HG03342 (cell line): ENCODE data around the gene PRKCZ.

ENCODE experiments used
- ATAC-seq: cut with Tn5 transposase; IDR thresholded peaks from one replicate; pipeline ENCODE4 v1.9.1; 2021; ENCODE audit warnings: mild to moderate bottlenecking, moderate library complexity; ENCODE audit not compliant: unreplicated experiment

PRKCZ gene

DNA sequence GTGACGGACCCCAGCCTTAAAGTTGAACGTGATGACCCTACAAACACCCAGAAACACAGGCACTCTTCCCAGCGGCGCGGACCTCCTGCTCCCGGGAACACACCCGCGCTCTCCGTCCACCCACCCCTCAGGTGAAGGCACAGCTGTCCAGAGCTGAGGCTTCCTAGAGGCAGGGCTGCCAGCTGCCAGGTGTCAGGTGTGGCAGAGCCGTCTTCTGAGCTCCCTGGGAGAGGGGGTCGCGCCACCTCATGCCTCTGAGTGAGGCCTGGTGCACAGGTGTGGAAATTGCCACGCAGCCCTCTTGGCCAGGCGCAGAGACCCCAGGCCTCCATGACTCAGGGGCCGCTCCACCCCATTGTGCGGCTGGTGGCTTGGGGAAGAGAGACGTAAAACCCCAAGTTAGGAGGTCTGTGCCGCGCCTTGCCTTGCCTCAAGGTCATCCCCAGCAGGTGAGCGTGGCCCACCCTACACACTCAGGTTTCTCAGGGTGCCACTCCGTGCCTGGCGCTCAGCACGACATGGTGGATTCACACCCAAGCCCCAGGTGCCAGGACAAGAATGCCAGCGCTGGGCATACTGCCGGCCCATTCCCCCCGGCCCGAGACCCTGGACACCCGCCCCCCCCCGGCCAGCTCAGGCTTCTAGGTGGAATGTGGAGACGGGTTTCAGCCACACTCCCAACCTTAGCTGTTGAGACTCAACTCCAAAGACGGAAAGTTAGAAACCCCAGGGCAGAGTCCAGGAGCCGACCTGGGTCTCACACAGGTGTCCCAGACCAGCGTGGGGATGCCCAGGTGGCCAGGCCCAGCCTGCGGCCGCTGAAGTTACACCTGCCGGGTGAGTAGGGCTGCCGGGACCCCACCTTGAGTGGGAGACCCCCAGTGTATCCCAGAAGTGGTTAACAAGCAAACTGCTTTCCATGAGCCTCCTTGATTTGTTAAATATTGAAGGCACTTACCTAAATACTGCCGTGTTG, 136.0 kb downstream of the PRKCZ start:
- ATAC-seq = no peak

DNA sequence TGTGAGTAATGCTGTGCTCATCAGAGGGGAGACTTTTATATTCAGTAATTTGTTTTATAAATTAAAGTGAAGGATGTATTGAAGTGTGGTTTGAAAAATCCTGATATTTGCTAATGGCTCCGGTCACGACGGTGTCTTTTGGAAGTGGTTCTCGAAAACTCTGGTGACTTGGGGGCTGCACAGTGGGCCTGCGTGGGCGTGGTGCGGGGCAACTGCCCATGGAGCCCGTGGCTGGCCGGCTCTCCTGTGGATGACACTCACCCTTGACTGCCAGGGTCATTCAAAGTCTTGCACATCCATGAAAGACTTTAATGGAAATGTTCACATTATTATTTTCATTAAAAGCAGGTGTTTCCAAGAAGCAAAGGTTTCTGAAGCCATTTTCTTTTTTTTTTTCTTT, 136.7 kb downstream of the PRKCZ start:
- ATAC-seq = no peak

DNA sequence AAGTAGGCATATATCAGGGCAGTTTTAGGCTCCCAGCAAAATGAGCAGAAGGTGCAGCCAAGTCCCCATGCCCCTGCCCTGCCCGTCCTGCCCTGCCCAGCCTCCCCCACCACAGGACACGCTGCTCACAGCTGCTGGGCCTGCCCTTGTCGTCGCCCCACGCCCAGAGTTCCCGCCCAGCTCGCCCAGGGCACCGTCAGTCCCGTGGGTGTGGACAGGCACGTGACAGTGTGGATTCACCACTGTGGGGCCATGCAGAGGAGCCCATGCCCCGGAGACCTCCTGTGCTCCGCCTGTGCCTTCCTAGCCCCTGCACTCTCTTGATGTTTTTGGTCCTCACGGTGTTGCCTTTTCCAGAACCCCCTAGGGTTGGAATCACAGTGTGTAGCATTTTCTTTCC, 137.4 kb downstream of the PRKCZ start:
- ATAC-seq = no peak

DNA sequence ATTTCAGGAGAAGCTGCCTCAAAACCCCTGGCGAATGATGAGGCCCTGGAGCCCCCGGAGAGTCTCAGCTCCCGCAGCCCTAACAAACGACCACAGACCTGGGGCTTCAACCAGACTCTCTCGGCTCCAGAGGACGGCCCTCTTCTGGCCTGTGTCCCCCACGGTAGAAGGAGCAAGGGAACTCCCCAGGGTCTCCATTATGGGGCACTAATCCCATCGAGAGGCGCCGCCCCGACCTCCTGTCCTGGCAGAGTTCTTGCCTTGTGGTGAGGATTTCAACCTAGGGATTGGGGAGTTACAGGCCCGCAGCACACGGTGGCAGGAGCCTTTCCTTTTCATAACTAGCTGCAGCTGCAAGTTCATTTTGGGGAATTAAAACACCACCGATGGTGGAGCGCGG, 138.1 kb downstream of the PRKCZ start:
- no peak for ATAC-seq

DNA sequence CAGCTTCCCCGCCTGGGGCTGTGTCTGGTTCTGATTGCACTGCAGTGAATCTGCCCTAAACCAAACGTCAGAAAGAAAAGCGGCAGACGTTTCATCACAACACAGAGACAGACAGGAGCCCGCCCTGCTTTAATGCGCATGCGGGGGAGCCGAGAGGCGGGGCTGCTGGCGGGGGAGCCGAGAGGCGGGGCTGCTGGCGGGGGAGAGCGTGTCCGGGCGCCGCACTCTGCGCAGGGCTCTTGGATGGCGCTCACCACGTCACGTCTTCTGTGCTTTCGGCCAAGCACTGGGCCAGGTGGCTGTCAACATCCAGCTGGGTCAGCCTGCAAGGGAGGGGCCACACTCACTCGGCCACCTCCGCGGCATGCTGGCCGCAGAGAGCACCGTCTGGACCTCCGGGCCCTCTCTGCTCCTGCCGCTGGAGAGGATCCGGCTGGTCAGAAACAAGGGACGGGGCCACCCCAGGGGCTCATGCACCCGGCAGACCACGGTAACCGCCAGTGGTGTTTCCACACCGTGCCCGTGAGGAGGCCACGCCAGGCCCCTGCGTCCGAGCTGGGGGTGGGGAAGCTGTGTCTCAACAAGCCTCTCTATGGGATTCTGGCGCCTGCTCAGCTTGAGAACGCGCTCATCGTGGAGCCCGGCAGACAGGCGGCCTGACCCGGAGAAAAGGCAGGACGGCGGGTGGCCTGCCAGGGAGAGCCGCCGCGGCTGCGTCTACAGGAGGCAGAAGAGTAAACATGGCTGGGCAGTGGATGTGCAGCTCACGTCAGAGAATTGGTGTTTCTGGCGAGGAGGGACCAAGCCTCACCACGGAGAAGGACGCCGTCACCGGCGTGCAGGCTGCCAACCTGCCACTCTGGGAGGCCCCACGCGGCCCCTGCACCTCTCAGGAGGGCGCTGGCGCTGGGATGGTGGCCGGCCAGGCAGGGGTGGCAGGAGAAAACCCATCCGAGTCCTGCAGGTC, 139.5 kb downstream of the PRKCZ start:
- peak; percentile 57 for ATAC-seq

DNA sequence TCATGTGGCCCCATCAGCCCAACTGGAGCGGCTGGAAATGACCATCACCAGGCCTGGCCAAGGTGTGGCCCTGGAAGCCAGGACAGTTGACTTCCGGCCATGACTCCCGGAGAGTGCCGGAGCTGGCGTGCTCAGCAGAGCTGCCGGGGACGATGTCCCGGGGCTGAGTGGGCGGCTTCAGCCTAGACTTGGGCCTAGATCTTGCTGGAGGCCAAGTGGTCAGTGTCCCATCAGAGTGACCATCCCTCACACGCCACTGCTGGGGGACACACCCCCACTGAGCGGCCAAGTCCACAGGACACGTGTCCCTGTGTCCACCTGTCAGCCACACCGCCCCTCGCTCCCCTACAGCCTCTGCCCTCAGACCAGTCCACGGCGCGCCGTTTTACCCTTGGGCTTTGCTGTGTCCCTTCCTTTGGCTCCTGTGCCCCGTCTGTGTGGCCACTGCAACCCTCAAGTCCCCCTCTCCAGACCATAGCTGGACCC, 140.3 kb downstream of the PRKCZ start:
- ATAC-seq = no peak

DNA sequence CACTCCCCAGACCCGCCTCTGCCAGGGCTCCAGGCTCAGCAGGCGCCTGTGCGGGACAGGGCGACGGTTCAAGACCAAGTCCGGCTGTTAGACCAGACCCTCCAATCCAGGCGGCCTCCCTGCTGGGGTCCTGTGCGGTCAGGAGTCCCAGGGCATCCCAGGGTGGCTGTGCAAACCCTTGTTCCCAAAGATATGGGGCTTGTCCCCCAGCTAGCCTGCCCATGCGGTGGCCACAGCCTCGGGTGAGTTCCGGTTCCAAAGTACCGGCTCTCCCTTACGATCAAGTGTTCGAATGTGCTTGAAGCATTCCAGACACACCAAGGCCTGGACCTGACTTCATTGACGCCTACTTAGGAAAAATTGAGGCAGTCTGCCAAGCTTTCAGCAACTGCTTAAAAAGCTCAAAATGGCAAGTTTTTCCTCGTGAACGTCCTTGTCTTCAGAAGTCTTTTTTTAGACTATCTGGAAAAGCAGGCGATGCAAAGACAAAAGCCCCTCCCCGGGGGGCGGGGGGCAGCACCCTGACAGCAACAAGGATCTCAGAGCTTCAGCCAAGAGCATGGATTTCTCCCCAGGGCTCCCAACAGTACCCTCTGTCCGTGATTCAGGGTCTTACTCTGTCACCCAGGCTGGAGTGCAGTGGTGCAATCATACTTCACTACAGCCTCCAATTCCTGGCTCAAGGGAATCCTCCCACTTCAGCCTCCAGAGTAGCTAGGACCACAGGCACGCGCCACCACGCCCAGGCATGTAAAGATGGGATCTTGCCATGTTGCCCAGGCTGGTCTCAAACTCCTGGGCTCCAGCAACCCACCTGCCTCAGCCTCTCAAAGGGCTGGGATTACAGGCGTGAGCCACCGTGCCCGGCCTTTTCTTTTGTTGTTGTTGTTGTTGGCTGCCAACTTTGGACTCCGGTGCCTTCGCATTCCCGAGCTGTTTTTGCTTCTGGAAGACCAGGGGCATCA, 142.1 kb downstream of the PRKCZ start:
- no peak for ATAC-seq

DNA sequence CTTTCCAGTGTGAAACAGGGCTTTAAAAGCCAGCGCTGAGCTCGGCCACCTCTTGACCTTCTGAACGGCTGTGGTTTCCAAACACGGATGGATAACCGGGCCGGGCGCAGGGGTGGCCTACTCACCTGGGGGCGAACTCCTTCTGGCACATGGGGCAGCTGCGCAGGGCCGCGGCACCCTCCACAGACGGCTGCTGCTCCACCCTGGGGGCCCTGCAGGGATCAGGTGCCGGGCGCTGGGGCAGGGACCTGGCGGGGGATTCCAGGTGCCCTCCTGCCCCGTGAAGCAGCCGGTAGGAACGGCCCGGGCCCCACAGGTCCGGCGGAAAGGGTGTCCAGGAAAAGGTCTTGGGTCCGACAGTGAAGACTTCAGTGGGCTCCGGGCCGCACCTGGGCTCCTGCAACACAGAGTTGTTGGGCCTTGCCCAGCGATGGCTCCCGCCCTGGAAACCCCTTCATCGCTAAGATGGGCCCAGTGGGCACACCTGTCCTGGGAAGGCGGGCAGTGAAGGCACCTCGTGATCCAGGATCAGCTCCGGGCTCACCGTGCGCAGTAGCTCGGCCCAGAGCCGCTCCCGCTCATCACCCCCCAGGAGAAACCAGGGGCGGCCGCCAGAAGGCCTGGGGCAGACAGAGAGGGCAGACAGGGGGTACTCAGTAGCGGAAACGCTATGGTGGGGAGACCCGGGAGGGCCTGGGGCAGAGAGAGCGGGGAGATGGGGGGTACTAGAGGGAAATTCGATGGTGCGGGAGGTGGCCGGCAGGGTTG, 143.5 kb downstream of the PRKCZ start:
- ATAC-seq = no peak

DNA sequence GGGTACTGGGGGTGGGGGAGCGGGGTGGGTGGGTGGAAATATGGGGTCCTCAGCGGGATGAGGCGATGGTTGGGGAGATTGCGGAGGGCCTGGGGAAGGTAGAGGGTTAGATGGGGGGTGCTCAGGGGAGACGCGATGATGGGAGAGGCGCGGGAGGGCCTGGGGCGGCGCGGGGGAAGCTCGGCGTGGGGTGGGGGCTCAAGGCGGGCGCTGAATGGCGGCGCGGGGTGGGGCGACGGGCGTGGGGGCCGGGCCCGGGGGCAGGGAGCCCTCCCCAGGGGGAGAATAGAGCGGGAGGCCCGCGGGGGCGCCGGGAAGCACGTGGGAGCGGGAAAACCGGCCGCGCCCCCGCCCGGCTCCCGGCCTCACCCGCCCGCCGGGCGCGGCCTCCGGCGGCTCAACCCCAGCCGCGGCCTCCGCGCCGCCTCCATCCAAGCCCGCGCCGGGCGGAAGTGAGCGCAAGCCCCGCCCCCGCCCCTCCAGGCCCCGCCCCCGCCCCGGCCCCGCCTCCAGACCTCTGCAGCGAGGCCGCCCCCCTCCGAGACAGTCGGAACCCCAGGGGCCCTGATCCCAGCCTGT, 144.2 kb downstream of the PRKCZ start, which contains the start of gene FAAP20:
Gene FAAP20 (minus strand): TSS at position 454 of the 579 bp plus-strand sequence. CDS start 23 bp downstream, at position 431.
- peak; percentile 64 for ATAC-seq

DNA sequence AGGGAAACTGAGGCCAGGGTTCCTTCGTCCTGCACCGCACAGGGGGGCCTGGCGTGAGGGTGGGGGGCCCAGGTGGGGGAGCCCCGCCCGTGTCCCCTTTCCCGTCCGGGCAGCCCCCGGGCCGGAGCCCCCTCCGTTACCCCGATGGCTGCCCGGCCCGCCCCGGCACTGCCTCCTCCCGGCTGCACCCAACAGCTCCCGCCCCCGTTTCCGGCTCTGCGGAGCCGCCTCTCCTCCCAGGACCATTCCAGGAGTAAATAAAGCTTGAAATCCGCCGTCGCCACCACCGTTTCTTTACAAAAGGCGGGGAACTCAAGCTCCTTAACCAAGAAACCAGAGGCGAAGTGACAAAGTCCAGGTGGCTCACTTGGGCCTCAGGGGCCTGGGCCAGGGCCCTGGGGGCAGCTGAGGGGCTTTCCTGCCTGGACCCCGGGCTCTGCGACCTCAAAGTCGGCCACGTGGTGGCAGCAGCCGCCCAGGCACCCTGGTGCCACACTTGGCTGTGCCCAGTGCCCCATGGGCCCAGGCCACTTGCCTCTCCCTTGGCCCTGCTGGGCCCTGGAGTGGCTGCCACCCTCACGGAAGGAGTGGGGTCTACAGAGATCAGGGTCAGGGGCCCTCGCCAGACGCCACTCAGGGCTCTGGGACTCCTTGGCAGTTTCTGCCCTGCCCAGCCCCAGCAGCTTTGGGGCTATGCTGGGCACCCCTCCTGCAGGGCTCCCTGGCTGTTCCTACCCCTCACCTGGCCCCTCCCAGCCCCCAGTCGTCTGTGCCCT, 144.9 kb downstream of the PRKCZ start:
- peak; percentile 72 for ATAC-seq

DNA sequence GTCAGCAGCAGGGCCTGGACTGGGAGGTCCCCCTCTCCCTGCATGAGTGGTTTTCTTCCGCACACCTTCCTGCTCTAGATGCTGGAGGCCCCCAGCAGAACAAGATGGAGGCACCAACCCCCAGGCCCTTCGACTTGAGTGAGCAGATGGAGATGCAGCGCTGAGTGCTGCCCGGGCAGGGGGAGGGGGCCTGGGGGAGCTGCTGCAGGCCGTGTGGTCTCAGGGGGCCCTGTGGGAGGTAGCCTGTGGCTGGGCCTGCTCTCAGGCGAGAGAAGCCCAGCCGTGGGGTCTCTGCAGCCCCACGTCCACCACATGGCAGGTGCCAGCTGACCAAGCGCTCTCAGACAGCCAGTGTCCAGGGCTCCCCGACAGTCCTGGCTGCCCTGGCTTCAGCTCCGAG, 145.6 kb downstream of the PRKCZ start:
- no peak for ATAC-seq

DNA sequence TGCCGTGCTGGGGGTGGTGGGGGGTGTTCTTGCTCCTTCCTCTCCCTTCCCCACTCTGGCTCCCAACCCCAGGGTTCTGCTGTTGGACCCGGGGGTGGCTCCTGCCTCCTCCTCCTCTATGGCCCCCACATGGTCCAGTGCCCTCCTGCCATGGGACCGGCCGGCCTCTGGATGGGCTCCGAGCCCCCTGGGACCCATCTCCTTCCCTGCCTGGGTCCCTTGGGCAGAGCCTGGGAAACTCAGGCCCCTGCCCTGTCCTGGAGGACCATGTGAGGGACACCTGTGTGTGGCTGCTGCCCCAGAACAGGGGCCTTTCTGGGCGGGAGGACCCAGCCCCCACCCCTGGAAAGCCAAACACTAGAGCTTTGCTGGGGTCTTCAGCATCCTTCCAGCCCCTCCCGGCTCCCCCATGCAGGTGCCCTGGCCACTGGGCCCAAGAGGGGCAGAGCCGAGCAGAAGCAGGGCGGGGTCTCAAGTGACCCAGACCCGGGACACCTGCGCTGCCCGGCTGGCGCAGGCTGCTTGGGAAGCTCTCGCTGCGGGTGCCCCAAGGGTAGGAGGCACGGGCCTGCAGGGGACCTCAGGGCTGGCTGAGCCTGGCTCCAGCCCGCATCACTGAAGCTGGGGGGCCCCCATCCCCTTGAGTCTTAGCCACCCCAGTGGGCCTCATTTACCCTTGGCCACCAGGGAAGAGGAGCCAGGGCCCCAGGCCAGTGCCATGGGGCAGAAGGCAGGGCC, 146.9 kb downstream of the PRKCZ start:
- ATAC-seq = no peak

DNA sequence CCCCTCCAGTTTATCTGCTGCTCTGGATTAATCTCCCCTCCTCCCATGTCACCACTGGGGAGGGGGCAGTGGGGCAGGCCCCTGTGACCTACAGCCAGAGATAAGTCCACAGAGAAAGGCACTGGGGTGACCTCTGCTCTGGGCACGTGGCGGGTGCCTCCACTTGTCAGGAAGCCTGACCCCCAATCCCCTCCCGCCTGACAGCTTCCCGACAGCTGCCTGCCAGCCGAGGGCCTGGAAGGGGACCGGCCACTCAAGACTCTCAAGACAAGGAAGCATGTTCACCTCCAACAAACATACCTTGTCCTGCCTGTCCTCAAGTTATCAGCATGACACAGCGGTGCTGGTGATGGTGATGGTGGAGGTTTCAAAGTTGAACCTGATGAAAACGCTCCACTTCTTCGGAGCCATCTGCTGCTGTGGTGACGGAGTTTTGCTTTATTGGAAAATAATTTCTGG, 147.5 kb downstream of the PRKCZ start:
- ATAC-seq = no peak

DNA sequence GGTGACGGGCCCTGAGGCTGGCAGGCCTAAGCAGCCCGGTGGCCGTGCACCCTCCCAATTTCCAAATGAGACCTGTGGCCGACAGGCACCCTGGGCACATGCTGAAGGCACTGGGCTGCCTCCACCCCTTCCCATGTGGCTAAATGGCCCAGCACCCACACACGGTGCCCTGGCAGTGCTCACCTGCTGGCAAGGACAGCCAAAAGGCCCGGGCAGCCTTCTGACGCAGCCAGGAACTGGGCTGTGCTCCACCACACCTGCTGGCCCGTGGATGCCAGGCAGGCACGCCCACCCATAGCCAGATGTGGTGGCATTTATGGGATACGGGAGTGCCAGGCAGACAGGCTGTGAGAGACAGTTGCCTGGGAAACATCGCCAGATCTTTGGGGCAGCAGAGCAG, 148.4 kb downstream of the PRKCZ start:
- no peak for ATAC-seq

DNA sequence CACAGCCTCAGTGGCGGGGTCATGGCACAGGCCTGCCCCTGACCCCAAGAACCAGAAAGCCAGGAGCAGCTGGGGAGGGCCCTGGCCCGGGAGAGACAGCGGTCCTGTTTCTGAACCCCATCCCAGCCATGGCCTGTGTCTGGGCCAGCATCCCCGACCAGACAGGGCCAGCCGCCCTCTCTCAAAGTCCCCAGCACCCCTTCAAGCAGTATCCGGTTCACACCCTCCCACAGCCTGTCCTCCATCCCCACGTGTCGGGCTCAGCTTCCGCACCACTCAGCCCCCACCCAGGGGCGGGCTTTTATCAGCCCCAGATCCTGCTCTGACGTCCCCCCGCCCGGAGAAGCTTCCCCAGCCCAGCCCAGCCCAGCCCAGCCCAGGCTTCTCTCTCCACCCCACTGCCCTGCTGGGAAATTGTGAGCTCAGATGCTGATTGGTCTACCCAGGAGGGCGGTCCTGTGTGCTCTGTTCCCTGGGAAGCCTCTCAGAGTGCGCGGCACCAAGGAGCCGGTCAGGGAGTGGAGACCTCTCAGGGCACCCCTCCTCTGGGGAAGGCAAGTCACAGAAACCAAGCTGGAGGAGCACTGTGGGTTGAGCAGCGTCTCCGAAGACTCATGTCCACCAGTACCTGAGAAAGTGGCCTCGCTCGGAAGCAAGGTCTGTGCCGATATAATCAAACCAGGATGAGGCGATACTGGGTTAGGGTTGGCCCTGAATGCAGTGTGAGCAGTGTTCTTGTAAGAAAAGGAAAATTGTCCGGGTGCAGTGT, 149.0 kb downstream of the PRKCZ start:
- no peak for ATAC-seq

DNA sequence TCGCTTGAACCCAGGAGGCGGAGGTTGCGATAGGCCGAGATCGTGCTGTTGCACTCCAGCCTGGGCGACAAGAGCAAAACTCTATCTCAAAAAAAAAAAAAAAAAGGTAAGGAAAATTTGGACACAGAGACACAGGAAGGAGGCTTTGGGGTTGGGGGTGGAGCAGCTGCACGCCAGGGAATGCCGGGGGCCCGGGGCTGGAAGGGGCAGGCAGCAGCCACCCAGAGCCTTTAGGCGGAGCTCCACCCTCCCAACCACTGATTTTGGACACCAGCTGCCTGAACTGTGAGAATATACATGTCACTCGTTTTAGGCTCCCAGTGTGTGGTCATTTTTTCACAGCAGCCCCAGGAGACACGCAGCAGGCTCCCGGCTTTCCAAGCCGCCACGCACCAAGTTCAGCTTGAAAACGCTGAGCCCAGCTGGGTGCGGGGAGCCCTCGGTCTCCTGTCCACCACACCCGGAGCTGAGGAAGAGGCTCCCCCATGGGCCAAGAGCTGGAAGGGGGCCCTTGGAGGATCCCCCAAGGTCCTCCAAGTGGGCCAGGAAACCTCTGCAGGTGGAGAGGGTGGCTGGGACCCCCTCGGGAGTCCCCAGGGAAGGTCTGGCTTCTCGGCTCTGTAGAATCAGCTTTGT, 150.2 kb downstream of the PRKCZ start:
- ATAC-seq = no peak
